Measurements from ENCODE around the gene XRCC4.

XRCC4 gene

GRCh38 chr5:83115816-83116215, 38.5 kb downstream of the XRCC4 start:
- Histone ChIP-seq H3K36me3 (ENCODE audit: insufficient read depth, low read length) (peaks cover 6% of the 10 kb centered on the region), H3K79me2 (ENCODE audit: control insufficient read depth, insufficient read depth, low read length, unreplicated experiment) (no peaks in the 10 kb centered on the region), H3K4me3 (ENCODE audit: low read depth, low read length) (no peak overlapping the region), H2AFZ (ENCODE audit: low read length, unreplicated experiment) (no peak overlapping the region), H3K27me3 (ENCODE audit: insufficient read depth, low read length) (no peaks in the 10 kb centered on the region), H3K27ac (ENCODE audit: low read depth, low read length) (no peak overlapping the region), H3K4me1 (ENCODE audit: control insufficient read depth, insufficient read depth, low read length, unreplicated experiment) (no peaks in the 10 kb centered on the region)

DNA sequence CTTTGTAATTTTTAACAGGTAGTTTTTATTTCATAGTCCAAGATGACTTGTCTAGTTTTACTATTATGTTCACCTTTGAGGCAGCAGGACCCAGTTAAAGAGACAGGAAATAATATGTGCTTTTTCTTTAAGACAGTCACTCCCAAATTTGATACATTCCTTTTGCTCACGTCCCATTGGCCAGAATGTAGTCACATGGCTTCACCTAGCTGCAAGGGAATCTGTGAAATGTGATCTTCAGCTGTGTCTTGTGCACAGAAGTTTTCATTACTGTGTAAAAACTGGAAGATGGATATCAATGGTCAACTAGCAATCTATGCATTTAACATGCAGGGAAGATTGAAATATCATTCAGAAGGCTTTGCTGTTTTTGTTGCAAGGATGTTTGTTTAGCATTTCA, 41.1 kb downstream of the XRCC4 start:
- Histone ChIP-seq H3K36me3 (ENCODE audit: insufficient read depth, low read length) (peaks cover 4% of the 10 kb centered on the region; the same call in 1 of the 2 replicates), H3K27me3 (ENCODE audit: insufficient read depth, low read length) (no peaks in the 10 kb centered on the region), H3K79me2 (ENCODE audit: control insufficient read depth, insufficient read depth, low read length, unreplicated experiment) (no peaks in the 10 kb centered on the region), H3K27ac (ENCODE audit: low read depth, low read length) (no peak overlapping the region), H3K4me1 (ENCODE audit: control insufficient read depth, insufficient read depth, low read length, unreplicated experiment) (no peaks in the 10 kb centered on the region), H2AFZ (ENCODE audit: low read length, unreplicated experiment) (no peak overlapping the region), H3K4me3 (ENCODE audit: low read depth, low read length) (no peak overlapping the region)

DNA sequence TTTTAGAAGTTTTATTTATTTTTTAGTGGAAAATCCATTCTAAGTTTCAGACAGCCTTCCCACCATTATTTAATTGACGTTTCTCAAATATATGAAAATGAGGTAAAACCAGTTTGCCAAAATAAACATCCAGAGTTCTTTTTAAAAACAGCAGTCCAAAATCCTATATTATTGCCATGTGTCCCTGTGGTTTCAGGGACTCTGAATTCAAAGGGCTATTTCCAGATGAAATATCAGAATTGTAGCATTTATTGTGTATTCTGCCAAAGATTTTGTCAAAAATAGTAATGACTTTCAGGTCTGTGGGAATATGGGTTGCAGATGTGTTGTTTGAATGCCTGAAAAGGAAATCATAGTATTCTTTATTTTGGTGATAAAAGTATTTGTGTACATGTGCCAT, 41.6 kb downstream of the XRCC4 start:
- Histone ChIP-seq H3K4me1 (ENCODE audit: control insufficient read depth, insufficient read depth, low read length, unreplicated experiment) (no peaks in the 10 kb centered on the region), H3K27ac (ENCODE audit: low read depth, low read length) (no peak overlapping the region), H3K4me3 (ENCODE audit: low read depth, low read length) (no peak overlapping the region), H3K27me3 (ENCODE audit: insufficient read depth, low read length) (no peaks in the 10 kb centered on the region), H2AFZ (ENCODE audit: low read length, unreplicated experiment) (no peak overlapping the region), H3K36me3 (ENCODE audit: insufficient read depth, low read length) (peaks cover 4% of the 10 kb centered on the region; the same call in 1 of the 2 replicates), H3K79me2 (ENCODE audit: control insufficient read depth, insufficient read depth, low read length, unreplicated experiment) (no peaks in the 10 kb centered on the region)

DNA sequence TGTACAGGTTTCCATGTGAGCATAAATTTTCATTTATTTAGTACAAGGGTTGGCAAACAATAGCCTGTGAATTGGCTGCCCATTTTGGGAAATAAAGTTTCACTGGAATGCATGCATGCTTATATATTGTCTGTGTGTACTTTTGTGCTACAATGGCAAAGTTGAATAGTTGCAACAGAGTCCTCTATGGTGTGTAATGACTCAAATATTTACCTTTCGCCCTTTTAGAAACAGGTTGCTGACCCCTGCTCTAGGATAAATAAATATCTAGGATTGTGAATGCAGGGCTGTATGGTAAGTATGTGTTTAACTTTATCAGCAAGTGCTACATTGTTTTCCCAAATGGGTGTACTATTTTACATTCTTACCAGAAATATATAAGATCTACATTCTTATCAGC, 47.2 kb downstream of the XRCC4 start:
- H3K79me2 ChIP-seq (ENCODE audit: control insufficient read depth, insufficient read depth, low read length, unreplicated experiment): no peaks in the 10 kb centered on the region
- no peaks in the 10 kb centered on the region for H3K4me1 ChIP-seq (ENCODE audit: control insufficient read depth, insufficient read depth, low read length, unreplicated experiment)
- no peaks in the 10 kb centered on the region for H3K27me3 ChIP-seq (ENCODE audit: insufficient read depth, low read length)
- H2AFZ ChIP-seq (ENCODE audit: low read length, unreplicated experiment): no peak overlapping the region
- no peak overlapping the region for H3K27ac ChIP-seq (ENCODE audit: low read depth, low read length)
- H3K36me3 ChIP-seq (ENCODE audit: insufficient read depth, low read length): no peaks in the 10 kb centered on the region; the same call in 1 of the 2 replicates
- H3K4me3 ChIP-seq (ENCODE audit: low read depth, low read length): no peak overlapping the region

DNA sequence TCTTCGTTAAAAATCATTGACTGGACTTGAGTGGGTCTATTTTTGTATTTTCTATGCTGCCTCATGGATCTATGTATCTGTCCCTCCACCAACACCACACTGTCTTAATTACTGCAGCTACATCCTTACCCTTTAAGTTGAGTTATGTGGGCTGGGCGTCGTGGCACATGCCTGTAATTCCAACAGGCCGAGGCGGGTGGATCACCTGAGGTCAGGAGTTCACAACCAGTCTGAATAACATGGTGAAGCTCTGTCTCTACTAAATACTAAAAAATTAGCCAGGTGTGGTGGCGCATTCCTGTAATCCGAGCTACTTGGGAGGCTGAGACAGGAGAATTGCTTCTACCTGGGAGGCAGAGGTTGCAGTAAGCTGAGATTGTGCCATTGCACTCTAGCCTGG, 48.2 kb downstream of the XRCC4 start:
- Histone ChIP-seq H3K4me1 (ENCODE audit: control insufficient read depth, insufficient read depth, low read length, unreplicated experiment) (no peaks in the 10 kb centered on the region), H2AFZ (ENCODE audit: low read length, unreplicated experiment) (no peak overlapping the region), H3K36me3 (ENCODE audit: insufficient read depth, low read length) (no peaks in the 10 kb centered on the region; the same call in 1 of the 2 replicates), H3K79me2 (ENCODE audit: control insufficient read depth, insufficient read depth, low read length, unreplicated experiment) (no peaks in the 10 kb centered on the region), H3K27me3 (ENCODE audit: insufficient read depth, low read length) (no peaks in the 10 kb centered on the region), H3K4me3 (ENCODE audit: low read depth, low read length) (no peak overlapping the region), H3K27ac (ENCODE audit: low read depth, low read length) (no peak overlapping the region)

- Histone ChIP-seq H2AFZ (ENCODE audit: low read length, unreplicated experiment) (no peak overlapping the region), H3K79me2 (ENCODE audit: control insufficient read depth, insufficient read depth, low read length, unreplicated experiment) (no peaks in the 10 kb centered on the region), H3K4me1 (ENCODE audit: control insufficient read depth, insufficient read depth, low read length, unreplicated experiment) (no peaks in the 10 kb centered on the region), H3K36me3 (ENCODE audit: insufficient read depth, low read length) (no peaks in the 10 kb centered on the region; the same call in 1 of the 2 replicates), H3K27ac (ENCODE audit: low read depth, low read length) (no peak overlapping the region), H3K27me3 (ENCODE audit: insufficient read depth, low read length) (no peaks in the 10 kb centered on the region), H3K4me3 (ENCODE audit: low read depth, low read length) (no peak overlapping the region)
Measured at GRCh38 chr5:83126501-83126900, 49.2 kb downstream of the XRCC4 start.

DNA sequence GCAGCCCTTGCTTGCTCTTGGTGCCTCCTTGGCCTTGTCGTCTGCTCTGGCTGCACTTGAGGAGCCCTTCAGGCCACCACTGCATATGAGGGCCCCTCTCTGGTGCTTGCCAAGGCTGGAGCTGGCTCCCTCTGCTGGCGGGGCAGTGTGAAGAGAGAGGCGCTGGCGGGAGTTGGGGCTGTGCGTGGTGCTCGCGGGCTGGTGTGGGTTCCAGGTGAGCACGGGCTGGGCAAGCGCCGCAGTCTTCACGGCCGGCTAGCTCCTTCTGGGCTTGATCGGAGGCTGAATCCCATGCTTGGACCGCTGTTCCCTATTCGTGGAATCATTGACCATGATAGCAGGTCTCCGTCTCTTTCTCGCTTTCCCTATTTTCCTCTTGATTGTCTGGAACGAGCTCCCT, 56.5 kb downstream of the XRCC4 start:
- no peaks in the 10 kb centered on the region for H3K4me1 ChIP-seq (ENCODE audit: control insufficient read depth, insufficient read depth, low read length, unreplicated experiment)

GRCh38 chr5:83142526-83142925, 65.2 kb downstream of the XRCC4 start:
- Histone ChIP-seq H3K27me3 (ENCODE audit: insufficient read depth, low read length) (no peaks in the 10 kb centered on the region), H3K36me3 (ENCODE audit: insufficient read depth, low read length) (no peaks in the 10 kb centered on the region), H2AFZ (ENCODE audit: low read length, unreplicated experiment) (no peak overlapping the region)

More for the DNA sequence above, 56.5 kb downstream of the XRCC4 start:
- Histone ChIP-seq H3K27me3 (ENCODE audit: insufficient read depth, low read length) (no peaks in the 10 kb centered on the region), H3K79me2 (ENCODE audit: control insufficient read depth, insufficient read depth, low read length, unreplicated experiment) (no peaks in the 10 kb centered on the region), H2AFZ (ENCODE audit: low read length, unreplicated experiment) (no peak overlapping the region), H3K4me3 (ENCODE audit: low read depth, low read length) (no peak overlapping the region), H3K27ac (ENCODE audit: low read depth, low read length) (no peak overlapping the region), H3K36me3 (ENCODE audit: insufficient read depth, low read length) (no peaks in the 10 kb centered on the region)

GRCh38 chr5:83145241-83145640, 67.9 kb downstream of the XRCC4 start:
- no peaks in the 10 kb centered on the region for H3K79me2 ChIP-seq (ENCODE audit: control insufficient read depth, insufficient read depth, low read length, unreplicated experiment)
- H3K4me1 ChIP-seq (ENCODE audit: control insufficient read depth, insufficient read depth, low read length, unreplicated experiment): peaks cover 9% of the 10 kb centered on the region
- H3K4me3 ChIP-seq (ENCODE audit: low read depth, low read length): no peak overlapping the region
- no peak overlapping the region for H2AFZ ChIP-seq (ENCODE audit: low read length, unreplicated experiment)
- no peaks in the 10 kb centered on the region for H3K27me3 ChIP-seq (ENCODE audit: insufficient read depth, low read length)
- H3K36me3 ChIP-seq (ENCODE audit: insufficient read depth, low read length): no peaks in the 10 kb centered on the region
- H3K27ac ChIP-seq (ENCODE audit: low read depth, low read length): no peak overlapping the region

More at GRCh38 chr5:83142526-83142925, 65.2 kb downstream of the XRCC4 start:
- no peak overlapping the region for H3K27ac ChIP-seq (ENCODE audit: low read depth, low read length)
- H3K79me2 ChIP-seq (ENCODE audit: control insufficient read depth, insufficient read depth, low read length, unreplicated experiment): no peaks in the 10 kb centered on the region
- H3K4me1 ChIP-seq (ENCODE audit: control insufficient read depth, insufficient read depth, low read length, unreplicated experiment): no peaks in the 10 kb centered on the region
- no peak overlapping the region for H3K4me3 ChIP-seq (ENCODE audit: low read depth, low read length)

DNA sequence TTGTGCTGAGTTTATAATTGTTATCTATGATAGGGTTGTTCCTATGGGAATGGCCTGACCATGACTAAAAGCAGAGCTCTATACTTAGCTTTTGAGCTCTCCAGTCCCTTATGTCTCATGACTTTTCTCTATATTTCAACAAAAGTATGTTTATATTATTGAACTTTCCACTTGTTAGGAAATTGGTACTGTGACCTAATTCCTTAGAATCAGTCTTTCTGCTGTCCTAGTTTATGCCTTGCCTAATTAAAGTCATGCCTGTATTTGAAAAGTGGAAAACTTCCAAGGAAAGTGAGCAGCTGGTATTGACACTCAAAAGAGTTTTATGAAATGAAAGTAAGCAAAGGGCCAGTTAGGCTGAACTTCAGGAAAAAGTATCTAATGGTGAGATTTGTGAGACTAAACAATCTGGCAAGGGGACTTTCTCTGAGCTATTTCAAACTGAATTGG, 68.6 kb downstream of the XRCC4 start:
- Histone ChIP-seq H3K27me3 (ENCODE audit: insufficient read depth, low read length) (no peaks in the 10 kb centered on the region), H3K4me1 (ENCODE audit: control insufficient read depth, insufficient read depth, low read length, unreplicated experiment) (peaks cover 12% of the 10 kb centered on the region), H3K79me2 (ENCODE audit: control insufficient read depth, insufficient read depth, low read length, unreplicated experiment) (no peaks in the 10 kb centered on the region), H3K36me3 (ENCODE audit: insufficient read depth, low read length) (no peaks in the 10 kb centered on the region), H3K4me3 (ENCODE audit: low read depth, low read length) (no peak overlapping the region), H3K27ac (ENCODE audit: low read depth, low read length) (no peak overlapping the region), H2AFZ (ENCODE audit: low read length, unreplicated experiment) (no peak overlapping the region)

DNA sequence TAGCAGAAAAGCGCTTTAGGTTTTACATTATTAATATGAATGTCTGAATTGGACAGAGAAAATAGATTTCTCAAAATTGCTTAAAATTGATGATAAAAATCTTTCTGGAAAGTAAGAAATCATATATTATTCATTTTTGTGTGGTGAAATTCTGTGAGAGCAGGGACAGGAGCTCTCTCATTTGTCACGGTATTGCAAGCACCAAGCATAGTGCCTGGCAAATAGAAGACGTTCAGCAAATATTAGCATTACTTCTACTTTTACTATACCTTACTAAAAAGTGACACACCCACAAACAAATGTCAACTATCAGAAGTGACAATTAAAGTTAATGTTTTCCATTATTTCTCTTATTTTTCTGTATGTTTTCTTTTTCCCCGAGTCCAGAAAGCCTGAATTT, 69.1 kb downstream of the XRCC4 start:
- H3K27me3 ChIP-seq (ENCODE audit: insufficient read depth, low read length): no peaks in the 10 kb centered on the region
- no peaks in the 10 kb centered on the region for H3K36me3 ChIP-seq (ENCODE audit: insufficient read depth, low read length)
- H3K4me3 ChIP-seq (ENCODE audit: low read depth, low read length): no peak overlapping the region
- peaks cover 13% of the 10 kb centered on the region for H3K4me1 ChIP-seq (ENCODE audit: control insufficient read depth, insufficient read depth, low read length, unreplicated experiment)
- H3K27ac ChIP-seq (ENCODE audit: low read depth, low read length): no peak overlapping the region
- H2AFZ ChIP-seq (ENCODE audit: low read length, unreplicated experiment): no peak overlapping the region
- no peaks in the 10 kb centered on the region for H3K79me2 ChIP-seq (ENCODE audit: control insufficient read depth, insufficient read depth, low read length, unreplicated experiment)

Data from ACC112 (cell line).